Epithelial cell of proximal tubule (primary cell): ENCODE measurements around the gene INTU. TPM values are rescaled to one million over a fixed set of nuclear protein-coding genes. Genes with fewer than 3 reads are reported as not detected.

Source experiments
- DNase-seq: peaks from one replicate; pipeline ENCODE4 v3.0.0-alpha.2; 2011; ENCODE audit warnings: low read depth
- H3K4me3 ChIP-seq: 2 replicates; pipeline ENCODE4 v1.5.1; 2011; ENCODE audit warnings: low read depth, mild to moderate bottlenecking, low read length
- total RNA-seq: library from RNA; depleted of rRNA; stranded (reverse); fragments of >200 nt; gene quantifications from 2 replicates; pipeline ENCODE4 v1.2.3, GENCODE V29; 2015
- TF ChIP-seq, protein P1 (sequence below): conservative IDR thresholded peaks from 2 replicates; pipeline ENCODE4 v1.5.1; 2012; ENCODE audit warnings: low read depth, mild to moderate bottlenecking, low read length

Gene INTU
- total RNA-seq, 1 donor from 2014 or later: 4.3 TPM

DNA sequence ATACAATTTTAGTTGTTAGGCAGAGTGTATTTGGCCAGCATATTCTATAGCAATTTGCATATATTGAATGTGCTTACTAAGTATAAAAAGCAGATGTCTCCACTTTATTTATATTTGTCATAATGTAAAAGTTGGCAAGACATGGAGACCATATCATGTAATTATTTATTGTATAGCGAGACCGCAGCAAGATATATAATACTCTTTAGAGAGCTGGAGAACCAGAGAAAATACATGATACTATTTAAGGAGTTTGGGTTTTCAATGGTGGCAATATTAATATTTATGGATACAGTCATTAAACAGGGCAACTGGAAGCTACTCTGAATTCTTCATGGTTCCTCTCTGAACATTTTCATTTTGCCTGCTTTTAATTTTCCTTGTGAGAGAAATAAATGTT lies 35.0 kb downstream of the INTU start:
- TF ChIP-seq, protein P1, sequence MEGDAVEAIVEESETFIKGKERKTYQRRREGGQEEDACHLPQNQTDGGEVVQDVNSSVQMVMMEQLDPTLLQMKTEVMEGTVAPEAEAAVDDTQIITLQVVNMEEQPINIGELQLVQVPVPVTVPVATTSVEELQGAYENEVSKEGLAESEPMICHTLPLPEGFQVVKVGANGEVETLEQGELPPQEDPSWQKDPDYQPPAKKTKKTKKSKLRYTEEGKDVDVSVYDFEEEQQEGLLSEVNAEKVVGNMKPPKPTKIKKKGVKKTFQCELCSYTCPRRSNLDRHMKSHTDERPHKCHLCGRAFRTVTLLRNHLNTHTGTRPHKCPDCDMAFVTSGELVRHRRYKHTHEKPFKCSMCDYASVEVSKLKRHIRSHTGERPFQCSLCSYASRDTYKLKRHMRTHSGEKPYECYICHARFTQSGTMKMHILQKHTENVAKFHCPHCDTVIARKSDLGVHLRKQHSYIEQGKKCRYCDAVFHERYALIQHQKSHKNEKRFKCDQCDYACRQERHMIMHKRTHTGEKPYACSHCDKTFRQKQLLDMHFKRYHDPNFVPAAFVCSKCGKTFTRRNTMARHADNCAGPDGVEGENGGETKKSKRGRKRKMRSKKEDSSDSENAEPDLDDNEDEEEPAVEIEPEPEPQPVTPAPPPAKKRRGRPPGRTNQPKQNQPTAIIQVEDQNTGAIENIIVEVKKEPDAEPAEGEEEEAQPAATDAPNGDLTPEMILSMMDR: no peak
- no peak for DNase-seq
- H3K4me3 ChIP-seq: no peak overlapping the region

GRCh38 chr4:127668770-127669169 lies 36.0 kb downstream of the INTU start:
- no peak for DNase-seq
- TF ChIP-seq, protein P1: no peak
- no peak overlapping the region for H3K4me3 ChIP-seq

GRCh38 chr4:127669691-127670090 lies 36.9 kb downstream of the INTU start:
- TF ChIP-seq, protein P1: no peak
- no peak overlapping the region for H3K4me3 ChIP-seq
- no peak for DNase-seq

- DNase-seq: no peak
- TF ChIP-seq, protein P1: no peak
- no peak overlapping the region for H3K4me3 ChIP-seq
Observed at GRCh38 chr4:127672111-127672510, 39.4 kb downstream of the INTU start.

DNA sequence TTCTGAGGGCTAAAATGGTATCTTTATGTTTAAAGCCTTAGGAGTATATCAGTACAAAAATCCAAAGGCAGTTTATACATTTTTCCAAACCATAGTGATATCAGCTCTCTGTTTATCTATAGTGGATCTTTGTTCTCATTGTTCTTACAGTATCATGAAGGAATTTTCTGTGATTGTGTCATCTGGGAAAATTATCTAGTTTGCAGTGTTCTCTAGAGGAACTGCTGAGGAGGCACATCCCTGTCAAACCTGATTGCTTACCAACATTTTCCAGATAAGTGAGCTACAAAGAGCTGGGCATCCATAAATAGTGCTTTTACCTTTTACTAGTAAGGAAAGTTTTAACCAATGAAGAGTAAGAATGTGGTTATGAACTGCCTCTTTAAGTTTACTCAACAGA lies 52.5 kb downstream of the INTU start:
- H3K4me3 ChIP-seq: no peak overlapping the region
- TF ChIP-seq, protein P1: no peak
- peak; percentile 54 for DNase-seq

DNA sequence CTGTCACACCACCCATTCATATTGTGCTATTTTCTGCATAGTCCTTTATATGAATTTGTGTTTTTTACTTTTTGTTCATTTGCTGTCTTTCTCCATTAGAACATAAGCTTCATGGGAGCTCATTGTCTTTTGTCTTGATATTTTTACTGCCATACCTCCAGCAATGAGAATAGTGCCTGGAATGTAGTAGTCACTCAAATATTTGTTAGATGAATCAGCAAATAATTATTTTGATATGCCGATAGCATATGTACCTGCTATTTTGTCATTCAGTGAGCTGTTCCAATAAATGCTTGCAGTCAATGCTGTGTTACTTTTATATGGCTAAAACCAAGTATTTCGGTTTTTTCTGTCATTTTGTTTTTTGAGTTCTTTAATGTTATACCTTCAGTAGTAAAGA lies 53.9 kb downstream of the INTU start:
- DNase-seq: peak; percentile 4
- TF ChIP-seq, protein P1: no peak
- no peak overlapping the region for H3K4me3 ChIP-seq

- TF ChIP-seq, protein P1: no peak
- no peak overlapping the region for H3K4me3 ChIP-seq
- no peak for DNase-seq
Observed at GRCh38 chr4:127687580-127687979, 54.8 kb downstream of the INTU start.
